ENCODE measurements around the gene FAM72D.
"Not testable (repeated sequence)": the region's sequence is repeated elsewhere in the genome, so short reads cannot be mapped to it uniquely, and the experiment has no call there.

FAM72D gene

DNA sequence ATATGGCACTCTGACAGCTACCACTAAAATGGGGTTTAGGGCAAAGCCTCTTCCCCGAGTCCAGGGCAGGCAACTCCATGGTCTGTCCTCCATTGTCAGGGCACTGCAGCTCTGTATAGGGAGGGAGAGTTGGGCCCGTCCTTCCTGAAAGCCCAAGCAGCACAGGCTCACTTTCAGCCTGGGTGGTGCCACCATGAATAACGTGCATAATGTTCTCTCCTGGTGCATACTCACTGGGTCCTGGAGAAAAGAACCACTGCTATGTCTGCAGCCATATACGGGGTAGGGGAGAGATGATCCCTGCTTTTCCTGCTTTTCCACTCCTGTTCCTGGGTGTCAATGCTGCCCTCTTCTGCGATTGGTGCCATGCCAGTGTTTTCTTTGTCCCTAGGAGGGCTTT is 60.1 kb downstream of the FAM72D start:
- H3K36me3 ChIP-seq, H3K9ac ChIP-seq, H3K27ac ChIP-seq, H3K27me3 ChIP-seq, H3K4me3 ChIP-seq, H3K9me3 ChIP-seq, H4K20me1 ChIP-seq, H3K4me2 ChIP-seq, H3K4me1 ChIP-seq: not testable (repeated sequence)

DNA sequence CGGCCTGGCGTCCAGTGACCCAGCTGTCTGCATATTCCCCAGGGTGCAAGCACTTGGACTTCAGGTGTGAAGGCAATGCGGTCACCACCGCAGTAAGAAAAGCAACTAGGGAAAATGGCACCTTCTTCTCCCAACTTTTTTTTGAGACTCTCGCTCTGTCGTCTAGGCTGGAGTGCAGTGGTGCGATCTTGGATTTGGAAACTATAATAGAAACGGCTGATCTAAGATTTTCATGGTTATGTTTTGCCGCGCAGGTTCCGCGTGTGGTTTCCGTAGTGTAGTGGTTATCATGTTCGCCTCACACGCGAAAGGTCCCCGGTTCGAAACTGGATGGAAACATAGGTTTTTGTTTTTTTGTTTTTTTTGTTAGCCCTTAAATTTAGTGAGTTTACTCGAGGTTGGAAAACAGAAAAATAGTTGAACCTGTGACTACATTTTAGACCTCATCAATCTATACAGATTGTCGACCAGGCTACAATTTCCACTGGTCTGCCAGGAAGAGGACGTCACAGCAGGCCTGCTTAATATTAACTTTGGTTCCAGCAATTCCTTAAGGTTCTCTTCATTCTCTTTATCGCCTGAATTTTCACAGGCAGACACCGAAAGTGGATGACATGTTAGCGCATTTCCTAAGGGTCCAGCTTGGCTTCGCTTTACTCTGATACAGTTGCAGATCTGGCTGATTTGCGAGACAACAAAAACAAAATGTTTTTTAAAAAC is 61.3 kb downstream of the FAM72D start:
- not testable (repeated sequence) for H3K27ac ChIP-seq, H3K36me3 ChIP-seq, H3K9me3 ChIP-seq, H3K4me2 ChIP-seq, H3K4me1 ChIP-seq, H4K20me1 ChIP-seq, H3K9ac ChIP-seq, H3K27me3 ChIP-seq
- H3K4me3 ChIP-seq, result peak overlapping the region; percentile 42; the same call in 1 of the 2 replicates

DNA sequence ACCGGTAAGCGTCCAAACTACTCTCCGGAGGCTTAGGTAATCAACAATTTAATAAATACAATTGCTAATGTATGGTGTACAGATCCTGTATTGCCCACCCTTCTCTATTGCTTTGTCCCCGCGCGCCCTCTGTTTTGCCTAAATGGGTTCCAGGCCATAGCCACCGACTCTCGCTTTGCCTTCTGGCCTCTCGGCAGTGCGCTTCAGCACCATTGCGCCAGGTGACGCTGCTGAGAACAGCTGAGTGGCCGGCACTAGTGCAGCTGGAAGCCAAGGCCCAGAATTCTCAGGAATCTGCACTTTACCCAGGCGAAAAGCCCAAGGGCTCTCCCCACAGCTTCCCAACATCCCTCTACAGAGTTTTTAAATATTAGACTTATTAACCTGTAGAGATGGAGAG is 61.9 kb downstream of the FAM72D start:
- not testable (repeated sequence) for H3K4me3 ChIP-seq, H3K4me1 ChIP-seq, H3K27me3 ChIP-seq, H3K36me3 ChIP-seq, H4K20me1 ChIP-seq, H3K9ac ChIP-seq, H3K27ac ChIP-seq, H3K4me2 ChIP-seq, H3K9me3 ChIP-seq

DNA sequence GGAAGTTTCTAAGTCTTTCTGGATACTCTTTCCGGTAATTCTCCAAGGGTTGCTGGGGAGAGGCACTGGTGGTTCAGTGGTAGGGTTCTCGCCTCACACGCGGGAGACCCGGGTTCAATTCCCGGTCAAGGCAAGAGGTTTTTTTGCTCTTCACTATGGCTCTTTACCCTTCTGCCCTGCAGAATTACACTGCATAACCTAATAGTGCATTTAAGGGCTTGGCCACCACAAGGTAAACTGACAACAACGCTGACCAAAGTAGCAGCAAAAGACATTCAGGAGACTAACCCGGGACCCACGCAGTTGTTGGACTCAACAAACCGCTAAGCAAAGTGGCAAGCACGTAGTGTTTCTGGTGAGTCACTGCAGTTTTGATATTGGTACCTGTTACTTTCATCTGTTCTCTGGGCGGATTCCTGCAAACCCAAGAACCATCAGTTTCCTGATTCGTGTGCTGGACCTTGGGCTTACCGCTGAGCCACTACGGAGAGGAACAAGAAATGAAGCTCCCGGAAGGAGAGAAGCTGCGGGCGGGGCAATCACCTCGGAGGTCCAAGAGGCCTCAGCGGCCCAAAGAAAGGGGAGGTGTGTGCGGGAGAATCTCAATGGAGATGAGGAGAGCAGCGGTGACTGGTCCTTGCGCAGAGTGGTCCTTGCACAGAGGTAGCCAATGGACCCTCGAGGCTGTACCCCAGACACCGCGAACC is 65.4 kb downstream of the FAM72D start:
- H4K20me1 ChIP-seq, H3K9me3 ChIP-seq, H3K27ac ChIP-seq, H3K4me2 ChIP-seq, H3K27me3 ChIP-seq, H3K9ac ChIP-seq, H3K36me3 ChIP-seq, H3K4me3 ChIP-seq, H3K4me1 ChIP-seq: not testable (repeated sequence)
